Keratinocyte (primary cell): ENCODE data around the gene PYROXD2.

Source experiments
- EZH2 ChIP-seq: IDR thresholded peaks from one replicate; pipeline ENCODE4 v1.6.1; 2012; ENCODE audit warnings: inconsistent platforms, mild to moderate bottlenecking, low read length, moderate library complexity
- TF ChIP-seq, protein P1 (sequence below), 3 experiments: IDR thresholded peaks in 1 of 3; conservative IDR thresholded peaks in 1 of 3; optimal IDR thresholded peaks in 1 of 3; 2 replicates in 2 of 3; 3 replicates in 1 of 3; pipeline versions ENCODE3 to v1.5.1; 2011; ENCODE audit warnings: low read length in 3 of 3, mild to moderate bottlenecking in 3 of 3, moderate library complexity in 2 of 3, control low read depth in 1 of 3, inconsistent platforms in 1 of 3; ENCODE audit not compliant: insufficient read depth in 2 of 3; ENCODE audit errors: extremely low read depth in 1 of 3

DNA sequence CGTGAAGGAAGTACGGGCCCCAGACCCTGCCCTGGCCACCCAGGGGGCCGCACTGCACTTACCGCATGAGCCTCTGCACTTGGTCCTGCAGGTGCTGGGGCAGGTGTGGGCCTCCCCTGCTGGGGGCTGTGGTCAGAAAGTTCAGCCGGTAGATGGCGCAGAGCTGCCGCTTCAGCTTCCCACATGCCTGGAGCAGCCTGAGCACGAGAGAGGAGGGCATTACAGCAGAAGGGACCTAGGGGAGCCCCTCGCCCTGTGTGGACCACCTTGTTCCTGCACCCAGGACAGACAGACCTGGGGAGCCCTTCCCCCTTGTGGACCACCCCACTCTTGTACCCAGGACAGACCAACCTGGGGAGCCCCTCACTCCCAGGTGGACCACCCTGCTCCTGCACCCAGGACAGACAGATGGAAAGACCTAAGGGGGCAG lies 8.7 kb upstream of the PYROXD2 start:
- TF ChIP-seq, protein P1, sequence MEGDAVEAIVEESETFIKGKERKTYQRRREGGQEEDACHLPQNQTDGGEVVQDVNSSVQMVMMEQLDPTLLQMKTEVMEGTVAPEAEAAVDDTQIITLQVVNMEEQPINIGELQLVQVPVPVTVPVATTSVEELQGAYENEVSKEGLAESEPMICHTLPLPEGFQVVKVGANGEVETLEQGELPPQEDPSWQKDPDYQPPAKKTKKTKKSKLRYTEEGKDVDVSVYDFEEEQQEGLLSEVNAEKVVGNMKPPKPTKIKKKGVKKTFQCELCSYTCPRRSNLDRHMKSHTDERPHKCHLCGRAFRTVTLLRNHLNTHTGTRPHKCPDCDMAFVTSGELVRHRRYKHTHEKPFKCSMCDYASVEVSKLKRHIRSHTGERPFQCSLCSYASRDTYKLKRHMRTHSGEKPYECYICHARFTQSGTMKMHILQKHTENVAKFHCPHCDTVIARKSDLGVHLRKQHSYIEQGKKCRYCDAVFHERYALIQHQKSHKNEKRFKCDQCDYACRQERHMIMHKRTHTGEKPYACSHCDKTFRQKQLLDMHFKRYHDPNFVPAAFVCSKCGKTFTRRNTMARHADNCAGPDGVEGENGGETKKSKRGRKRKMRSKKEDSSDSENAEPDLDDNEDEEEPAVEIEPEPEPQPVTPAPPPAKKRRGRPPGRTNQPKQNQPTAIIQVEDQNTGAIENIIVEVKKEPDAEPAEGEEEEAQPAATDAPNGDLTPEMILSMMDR (optimal IDR thresholded peaks at IDR 0.05 in 1 of 3, IDR thresholded peaks at IDR 0.05 in 1 of 3, conservative IDR thresholded peaks at IDR 0.05 in 1 of 3; ENCODE audit: extremely low read depth in 1 of 3, insufficient read depth in 2 of 3, low read length in 3 of 3) = peak in 1 of 3 experiments; percentile 2
- no peak for TF ChIP-seq EZH2
